Spleen (tissue), 11 donors: ENCODE data around the gene TFRC. TPM values are rescaled to one million over a fixed set of nuclear protein-coding genes. Genes with fewer than 3 reads are reported as not detected.
"Not testable (repeated sequence)": the region's sequence is repeated elsewhere in the genome, so short reads cannot be mapped to it uniquely, and the experiment has no call there.

Experiments used
- DNase-seq: peaks from one replicate; pipeline ENCODE4 v3.0.0-alpha.2; 2020
- H3K27ac ChIP-seq, 8 donors: fragments of 200-600 bp; sonication (generic) in 7 of 8; 1 replicate in 4 of 8; 2 replicates in 4 of 8; pipeline versions ENCODE4 v1.5.0 to v1.8.0; 2016 to 2021; ENCODE audit warnings: inconsistent platforms in 4 of 8, mild to moderate bottlenecking in 4 of 8, moderate library complexity in 1 of 8
- H3K27me3 ChIP-seq, 7 donors: fragments of 200-600 bp; sonication (generic) in 6 of 7; replicated peaks in 1 of 7; 1 replicate in 4 of 7; 2 replicates in 3 of 7; pipeline versions ENCODE4 v1.5.0 to v1.8.0; 2016 to 2021; ENCODE audit warnings: inconsistent platforms in 3 of 7, mild to moderate bottlenecking in 1 of 7
- H3K36me3 ChIP-seq, 6 donors: fragments of 200-600 bp; sonication (generic) in 5 of 6; 1 replicate in 4 of 6; 2 replicates in 2 of 6; pipeline versions ENCODE4 v1.5.0 to v1.8.0; 2016 to 2021; ENCODE audit warnings: inconsistent platforms in 2 of 6
- H3K4me1 ChIP-seq, 6 donors: fragments of 200-600 bp; sonication (generic) in 5 of 6; 1 replicate in 3 of 6; 2 replicates in 3 of 6; pipeline versions ENCODE4 v1.5.0 to v1.8.0; 2016 to 2021; ENCODE audit warnings: inconsistent platforms in 3 of 6
- H3K4me3 ChIP-seq, 8 donors: fragments of 200-600 bp; sonication (generic) in 7 of 8; 1 replicate in 4 of 8; 2 replicates in 4 of 8; pipeline versions ENCODE4 v1.5.0 to v1.8.0; 2016 to 2021; ENCODE audit warnings: inconsistent platforms in 4 of 8, mild to moderate bottlenecking in 4 of 8, moderate library complexity in 2 of 8
- H3K9me3 ChIP-seq, 8 donors: fragments of 200-600 bp; sonication (generic) in 7 of 8; 1 replicate in 4 of 8; 2 replicates in 4 of 8; pipeline versions ENCODE4 v1.5.0 to v1.8.0; 2016 to 2021; ENCODE audit warnings: inconsistent platforms in 4 of 8
- CTCF ChIP-seq, 11 experiments: fragments of 200-600 bp in 7 of 11; fragments of 450-650 bp in 4 of 11; sonication (generic) in 4 of 11; IDR thresholded peaks in 8 of 11; conservative IDR thresholded peaks in 3 of 11; 1 replicate in 7 of 11; 2 replicates in 4 of 11; pipeline versions ENCODE4 v1.4.0 to v1.8.0; 2016 to 2021; ENCODE audit warnings: antibody characterized with exemption in 11 of 11, inconsistent platforms in 4 of 11, mild to moderate bottlenecking in 1 of 11
- POLR2A ChIP-seq, 3 donors: fragments of 450-650 bp; IDR thresholded peaks; one replicate each; pipeline ENCODE4 v1.5.1; 2017; ENCODE audit warnings: antibody characterized with exemption in 3 of 3, mild to moderate bottlenecking in 1 of 3
- POLR2AphosphoS5 ChIP-seq, 3 donors: sonication (generic); formaldehyde crosslinking; IDR thresholded peaks; one replicate each; pipeline ENCODE4 v1.5.1; 2017; ENCODE audit warnings: antibody characterized with exemption in 3 of 3
- WGBS, 5 donors: extraction: QIAGEN DNeasy Blood & Tissue Kit in 3 of 5; methylation state at CpG; one replicate each; pipeline versions ENCODE4 v1.1.5 to v1.1.7; 2013 to 2018; 5-methylcytosine and 5-hydroxymethylcytosine counted together
- intact Hi-C: fragments of 100-400 bp; cut with DNase I; formaldehyde crosslinking; loops from one replicate; pipeline ENCODE4 v1.15.0; 2023; ENCODE audit warnings: low total_unique reads
- polyA plus RNA-seq, 3 donors: library from polyadenylated mRNA; stranded (reverse); fragments of 200-250 nt; gene quantifications; one replicate each; pipeline ENCODE4 v1.2.1, GENCODE V29; 2013
- total RNA-seq, 7 donors: library from RNA; depleted of rRNA in 3 of 7; stranded (reverse); fragments of >200 nt in 3 of 7; fragmentation: NEBNext Ultra II Directional in 4 of 7; extraction: Animal tissue kit (Norgen Biotek cat#: 25700) in 4 of 7; gene quantifications; one replicate each; pipeline versions ENCODE4 v1.1.0 to v1.2.1, GENCODE V29; 2016 to 2021
- donor health status: healthy with polysubstance abuse.
- donor health status: DM: no; HTN: no; CAD: no; lungs with moderate emphysema.
- donor health status: DM: no; HTN: no; CAD: no.
- donor health status: Bipolar disorder and iron deficiency.
- donor health status: healthy.
- donor health status: DM: no; HTN: no; CAD: no.
- donor health status: DM: yes; HTN: yes; CAD: no.

TFRC gene
- total and polyA plus RNA-seq, 10 donors: 13.2 to 104 (median 58.6) TPM

GRCh38 chr3:196108075-196108743, 26.3 kb upstream of the TFRC start:
- H3K4me1 ChIP-seq: peaks cover 0 to 13% (median 0%) of the 10 kb centered on the region in 6 donors
- H3K27me3 ChIP-seq: no peaks in the 10 kb centered on the region
- TF ChIP-seq CTCF (IDR thresholded peaks at IDR 0.05 in 8 of 11, conservative IDR thresholded peaks at IDR 0.05 in 3 of 11): no peak
- TF ChIP-seq POLR2AphosphoS5 (IDR thresholded peaks at IDR 0.05): no peak
- TF ChIP-seq POLR2A (IDR thresholded peaks at IDR 0.05): no peak
- 67 to 79% (median 75%) methylated on average over 12 to 13 of the region's 13 CpGs for WGBS, 5 donors
- no peak overlapping the region for H3K27ac ChIP-seq
- H3K4me3 ChIP-seq: no peak overlapping the region
- intact Hi-C loops: no loop called here
- H3K36me3 ChIP-seq: no peaks in the 10 kb centered on the region
- DNase-seq: no peak
- no peaks in the 10 kb centered on the region for H3K9me3 ChIP-seq

GRCh38 chr3:196104707-196105106, 22.8 kb upstream of the TFRC start:
- H3K4me3 ChIP-seq, H3K27ac ChIP-seq, H3K27me3 ChIP-seq, H3K36me3 ChIP-seq, H3K4me1 ChIP-seq, H3K9me3 ChIP-seq, DNase-seq, intact Hi-C loops: not testable (repeated sequence)
- 79 to 92% (median 83%) methylated on average over 12 of the region's 12 CpGs for WGBS, 5 donors

- DNase-seq, H3K27me3 ChIP-seq, H3K4me3 ChIP-seq, H3K9me3 ChIP-seq, intact Hi-C loops, H3K36me3 ChIP-seq: not testable (repeated sequence)
- H3K27ac ChIP-seq: peak overlapping the region in 6 of 8 donors; percentile 5 to 83 (median 66)
- peaks cover 3 to 32% (median 18%) of the 10 kb centered on the region in 6 donors for H3K4me1 ChIP-seq
- WGBS, 5 donors: 41 to 64% (median 47%) methylated on average over 8 of the region's 8 CpGs
Measured at GRCh38 chr3:196098365-196098980, 16.6 kb upstream of the TFRC start.

GRCh38 chr3:196097373-196098154, 15.7 kb upstream of the TFRC start:
- Histone ChIP-seq H3K36me3 (no peaks in the 10 kb centered on the region), H3K27ac (peak overlapping the region in 7 of 8 donors; percentile 22 to 83 (median 73)), H3K9me3 (no peaks in the 10 kb centered on the region), H3K4me3 (no peak overlapping the region), H3K4me1 (peaks cover 5 to 40% (median 18%) of the 10 kb centered on the region in 6 donors), H3K27me3 (no peaks in the 10 kb centered on the region)
- intact Hi-C loops: no loop called here
- 58 to 72% (median 65%) methylated on average over 5 of the region's 5 CpGs for WGBS, 5 donors
- peak; percentile 33 for DNase-seq
- no peak for TF ChIP-seq POLR2AphosphoS5 (IDR thresholded peaks at IDR 0.05)
- no peak for TF ChIP-seq POLR2A (IDR thresholded peaks at IDR 0.05)
- TF ChIP-seq CTCF (IDR thresholded peaks at IDR 0.05 in 8 of 11, conservative IDR thresholded peaks at IDR 0.05 in 3 of 11): no peak
